IMR-90 (cell line): Measurements from ENCODE around the gene ADRA2B. TPM values are rescaled to one million over a fixed set of nuclear protein-coding genes. Genes with fewer than 3 reads are reported as not detected.

Experiments used
- ATAC-seq: fragments of 200-7000 bp; cut with Tn5 transposase; 2 replicates; pipeline ENCODE4 v1.9.1; 2020; ENCODE audit warnings: low read depth, mild to moderate bottlenecking, moderate library complexity
- BruUV-seq: library from RNA; stranded (reverse); fragments of 400-500 nt; replicated peaks from 2 replicates; lab custom pipeline; 2021; lab: Mats Ljungman, UMichigan
- CTCF ChIA-PET: fragments of 300-600 bp; formaldehyde crosslinking; extraction: SDS; loops from one replicate; lab custom pipeline; 2021; ENCODE audit warnings: antibody characterized with exemption; lab: Yijun Ruan, JAX
- POLR2A ChIA-PET: fragments of 300-600 bp; sonication (Branson Sonifier 250); formaldehyde crosslinking; loops from one replicate; lab custom pipeline; 2022; ENCODE audit warnings: antibody characterized with exemption; ENCODE audit not compliant: unreplicated experiment; lab: Charles Lee
- DNase-seq: peaks from one replicate; pipeline ENCODE4 v3.0.0; 2013
- H2AFZ ChIP-seq: replicated peaks from 2 replicates; pipeline ENCODE3; 2013; ENCODE audit warnings: low read length, mild to moderate bottlenecking; ENCODE audit not compliant: poor library complexity
- H2AK5ac ChIP-seq: 2 replicates; pipeline ENCODE4 v1.6.1; 2013; ENCODE audit warnings: low read depth, low read length, inconsistent platforms
- H2AK9ac ChIP-seq: replicated peaks from 2 replicates; pipeline ENCODE3; 2013; ENCODE audit warnings: mild to moderate bottlenecking, low read depth, low read length, moderate library complexity; ENCODE audit not compliant: poor library complexity
- H2BK120ac ChIP-seq: 2 replicates; pipeline ENCODE4 v1.6.1; 2013; ENCODE audit warnings: low read depth, low read length, inconsistent platforms
- H2BK15ac ChIP-seq: 3 replicates; pipeline ENCODE4 v1.6.1; 2013; ENCODE audit warnings: low read depth, low read length, inconsistent platforms
- H2BK20ac ChIP-seq: 2 replicates; pipeline ENCODE4 v1.6.1; 2013; ENCODE audit warnings: low read depth, mild to moderate bottlenecking, inconsistent platforms, low read length, moderate library complexity
- H2BK5ac ChIP-seq: 2 replicates; pipeline ENCODE4 v1.6.1; 2013; ENCODE audit warnings: mild to moderate bottlenecking, low read depth, low read length, inconsistent platforms; ENCODE audit not compliant: poor library complexity, severe bottlenecking
- H3K14ac ChIP-seq: replicated peaks from 2 replicates; pipeline ENCODE4 v1.6.1; 2013; ENCODE audit warnings: low read depth, low read length, inconsistent platforms
- H3K18ac ChIP-seq: 2 replicates; pipeline ENCODE4 v1.6.1; 2013; ENCODE audit warnings: low read depth, low read length, control low read depth
- H3K23ac ChIP-seq: 2 replicates; pipeline ENCODE4 v1.6.1; 2013; ENCODE audit warnings: low read depth, low read length, inconsistent platforms
- H3K27ac ChIP-seq: 2 replicates; pipeline ENCODE4 v1.5.1; 2013; ENCODE audit warnings: mild to moderate bottlenecking, control low read depth, low read length; ENCODE audit not compliant: insufficient read depth
- H3K27me3 ChIP-seq: 2 replicates; pipeline ENCODE4 v1.6.1; 2013; ENCODE audit warnings: low read length; ENCODE audit not compliant: control insufficient read depth, insufficient read depth
- H3K36me3 ChIP-seq: 2 replicates; pipeline ENCODE4 v1.6.1; 2013; ENCODE audit warnings: low read length, mixed read lengths; ENCODE audit not compliant: control insufficient read depth, insufficient read depth
- H3K4ac ChIP-seq: 2 replicates; pipeline ENCODE4 v1.6.1; 2013; ENCODE audit warnings: low read depth, low read length, inconsistent platforms
- H3K4me1 ChIP-seq: 2 replicates; pipeline ENCODE4 v1.6.1; 2013; ENCODE audit warnings: low read length, mixed read lengths; ENCODE audit not compliant: control insufficient read depth, insufficient read depth
- H3K4me2 ChIP-seq: 2 replicates; pipeline ENCODE4 v1.6.1; 2013; ENCODE audit warnings: low read depth, mild to moderate bottlenecking, control low read depth, low read length, moderate library complexity
- H3K4me3 ChIP-seq: 2 replicates; pipeline ENCODE4 v1.5.1; 2013; ENCODE audit warnings: low read depth, mild to moderate bottlenecking, control low read depth, low read length, moderate library complexity; ENCODE audit not compliant: insufficient read depth
- H3K56ac ChIP-seq: 2 replicates; pipeline ENCODE4 v1.6.1; 2013; ENCODE audit warnings: low read length, inconsistent platforms; ENCODE audit not compliant: insufficient read depth; ENCODE audit errors: extremely low read depth
- H3K79me1 ChIP-seq, 2 experiments: 2 replicates each; pipeline ENCODE4 v1.6.1; 2013; ENCODE audit warnings: low read length in 2 of 2, inconsistent platforms in 1 of 2, low read depth in 1 of 2
- H3K9ac ChIP-seq: 2 replicates; pipeline ENCODE4 v1.6.1; 2013; ENCODE audit warnings: low read depth, low read length, control low read depth
- H3K9me1 ChIP-seq: 2 replicates; pipeline ENCODE4 v1.6.1; 2013; ENCODE audit warnings: low read length, inconsistent platforms; ENCODE audit not compliant: insufficient read depth
- H3K9me3 ChIP-seq: 2 replicates; pipeline ENCODE4 v1.6.1; 2013; ENCODE audit warnings: low read length; ENCODE audit not compliant: control insufficient read depth, insufficient read depth
- H4K20me1 ChIP-seq: 2 replicates; pipeline ENCODE4 v1.6.1; 2013; ENCODE audit warnings: low read length, inconsistent platforms; ENCODE audit not compliant: insufficient read depth
- H4K5ac ChIP-seq: 2 replicates; pipeline ENCODE4 v1.6.1; 2013; ENCODE audit warnings: mild to moderate bottlenecking, low read depth, low read length, control low read depth
- H4K8ac ChIP-seq, 2 experiments: 2 replicates each; pipeline ENCODE4 v1.6.1; 2013; ENCODE audit warnings: low read depth in 2 of 2, low read length in 2 of 2, control low read depth in 1 of 2, inconsistent platforms in 1 of 2
- H4K91ac ChIP-seq: 2 replicates; pipeline ENCODE4 v1.6.1; 2013; ENCODE audit warnings: low read depth, low read length, inconsistent platforms; ENCODE audit not compliant: insufficient read depth
- BHLHE40 ChIP-seq: fragments of 150-350 bp; IDR thresholded peaks from 2 replicates; pipeline ENCODE4 v1.6.1; 2016; ENCODE audit warnings: mild to moderate bottlenecking, low read depth, low read length
- CEBPB ChIP-seq: IDR thresholded peaks from 2 replicates; pipeline ENCODE4 v1.6.1; 2012; ENCODE audit warnings: low read depth, low read length, improper control_type of control experiment
- CHD1 ChIP-seq: IDR thresholded peaks from 2 replicates; pipeline ENCODE4 v1.6.1; 2012; ENCODE audit warnings: low read depth, low read length, improper control_type of control experiment
- FOS ChIP-seq: fragments of 150-350 bp; IDR thresholded peaks from 2 replicates; pipeline ENCODE4 v1.6.1; 2016; ENCODE audit warnings: low read depth, low read length
- MAFK ChIP-seq: IDR thresholded peaks from 2 replicates; pipeline ENCODE4 v1.6.1; 2012; ENCODE audit warnings: low read depth, low read length, improper control_type of control experiment
- POLR2A ChIP-seq: IDR thresholded peaks from 2 replicates; pipeline ENCODE4 v1.6.1; 2012; ENCODE audit warnings: mild to moderate bottlenecking, low read depth, low read length
- RAD21 ChIP-seq: IDR thresholded peaks from 2 replicates; pipeline ENCODE4 v1.6.1; 2012; ENCODE audit warnings: low read length, improper control_type of control experiment
- RFX5 ChIP-seq: IDR thresholded peaks from 2 replicates; pipeline ENCODE4 v1.8.0; 2012; ENCODE audit warnings: low read depth, mild to moderate bottlenecking, low read length, moderate library complexity
- WGBS, 2 experiments: methylation state at CpG; one replicate each; pipeline versions ENCODE4 v1.1.5 to v1.1.7; 2013; ENCODE audit warnings: missing lambda C conversion rate in 2 of 2; ENCODE audit not compliant: insufficient read length in 1 of 2; ENCODE audit errors: extremely low coverage in 2 of 2; 5-methylcytosine and 5-hydroxymethylcytosine counted together
- dilution Hi-C: fragments of 300-500 bp; cut with HindIII; formaldehyde crosslinking; loops from one replicate; pipeline ENCODE4 v1.14.3; 2018; ENCODE audit warnings: low sequenced_read_pairs; ENCODE audit not compliant: unreplicated experiment
- in situ Hi-C: fragments of 300-500 bp; cut with MboI; formaldehyde crosslinking; loops from 3 replicates; pipeline ENCODE4 v1.14.3; 2019; ENCODE audit warnings: low sequenced_read_pairs, inconsistent platforms, mixed read lengths
- intact Hi-C: fragments of 100-400 bp; cut with micrococcal nuclease; formaldehyde crosslinking; loops from 2 replicates; pipeline ENCODE4 v1.10.0; 2022
- polyA plus RNA-seq, 3 experiments: library from polyadenylated mRNA; depleted of rRNA; stranded (reverse); fragments of >200 nt; gene quantifications; 2 replicates each; pipeline ENCODE4 v1.2.3, GENCODE V29; 2012; ENCODE audit warnings: low replicate concordance in 1 of 3
- total RNA-seq: library from RNA; depleted of rRNA; stranded (reverse); fragments of >200 nt; gene quantifications from 2 replicates; pipeline ENCODE4 v1.2.3, GENCODE V29; 2012
- TF ChIP-seq, protein P1 (sequence below): fragments of 150-350 bp; IDR thresholded peaks from 2 replicates; pipeline ENCODE4 v1.6.1; 2016; ENCODE audit warnings: low read depth, mild to moderate bottlenecking, low read length, moderate library complexity, borderline replicate concordance
- TF ChIP-seq, protein P2 (sequence below): conservative IDR thresholded peaks from 2 replicates; pipeline ENCODE4 v1.5.1; 2012; ENCODE audit warnings: mild to moderate bottlenecking, low read depth, low read length, improper control_type of control experiment
- TF ChIP-seq, protein P3 (sequence below): fragments of 150-350 bp; IDR thresholded peaks from 2 replicates; pipeline ENCODE4 v1.6.1; 2017; ENCODE audit warnings: mild to moderate bottlenecking, antibody characterized with exemption, low read length, low read depth

The ADRA2B gene
- total and polyA plus RNA-seq, 2 of the 4 experiments (the other 2 are of a cell fraction) = not detected

DNA sequence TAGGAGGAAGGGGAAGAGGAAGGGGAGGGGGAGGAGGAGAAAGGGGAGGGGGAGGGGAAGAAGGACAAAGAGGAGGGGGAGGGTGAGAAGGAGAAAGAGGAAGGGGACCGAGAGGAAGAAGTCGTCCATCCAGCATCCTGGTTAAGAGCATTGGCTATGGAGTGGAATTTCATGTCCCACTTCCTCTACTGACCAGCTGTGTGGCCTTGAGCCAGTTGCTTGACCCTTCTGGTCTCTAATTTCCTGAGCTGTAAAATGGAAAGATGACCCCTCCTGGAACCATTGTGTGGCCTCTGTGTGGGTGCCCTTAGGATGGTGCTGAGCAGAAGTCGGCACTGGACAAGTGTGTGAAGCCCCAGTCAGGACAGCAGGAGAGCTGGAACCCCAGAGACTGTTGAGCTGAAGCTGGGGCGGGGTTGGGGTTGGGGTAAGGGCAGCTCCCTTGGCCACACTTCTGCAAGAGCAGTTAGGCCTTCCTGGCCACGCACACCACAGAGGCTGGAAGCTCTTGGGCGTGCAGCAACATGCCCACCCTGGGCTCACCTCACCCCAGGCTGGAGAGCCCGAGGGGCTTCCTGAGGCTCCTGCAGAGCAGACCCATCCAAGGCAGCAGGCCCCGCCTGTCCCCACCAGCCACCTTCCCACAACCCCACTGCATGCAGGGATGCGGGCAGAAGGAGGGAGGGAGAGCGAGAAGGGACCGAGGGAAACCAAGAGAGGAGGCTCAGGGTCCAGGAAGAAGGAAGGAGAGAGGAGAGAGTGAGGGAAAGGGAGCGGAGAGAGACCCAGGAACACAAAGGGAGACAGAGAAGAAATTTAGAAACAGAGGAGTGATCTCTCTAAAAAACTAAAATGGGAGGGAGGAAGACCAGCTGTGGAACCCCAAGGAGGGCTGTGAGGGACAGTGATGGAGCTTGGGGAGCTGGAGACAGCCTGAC, 16.2 kb downstream of the ADRA2B start (continued):
- TF ChIP-seq MAFK (no peak), CEBPB (no peak)

DNA sequence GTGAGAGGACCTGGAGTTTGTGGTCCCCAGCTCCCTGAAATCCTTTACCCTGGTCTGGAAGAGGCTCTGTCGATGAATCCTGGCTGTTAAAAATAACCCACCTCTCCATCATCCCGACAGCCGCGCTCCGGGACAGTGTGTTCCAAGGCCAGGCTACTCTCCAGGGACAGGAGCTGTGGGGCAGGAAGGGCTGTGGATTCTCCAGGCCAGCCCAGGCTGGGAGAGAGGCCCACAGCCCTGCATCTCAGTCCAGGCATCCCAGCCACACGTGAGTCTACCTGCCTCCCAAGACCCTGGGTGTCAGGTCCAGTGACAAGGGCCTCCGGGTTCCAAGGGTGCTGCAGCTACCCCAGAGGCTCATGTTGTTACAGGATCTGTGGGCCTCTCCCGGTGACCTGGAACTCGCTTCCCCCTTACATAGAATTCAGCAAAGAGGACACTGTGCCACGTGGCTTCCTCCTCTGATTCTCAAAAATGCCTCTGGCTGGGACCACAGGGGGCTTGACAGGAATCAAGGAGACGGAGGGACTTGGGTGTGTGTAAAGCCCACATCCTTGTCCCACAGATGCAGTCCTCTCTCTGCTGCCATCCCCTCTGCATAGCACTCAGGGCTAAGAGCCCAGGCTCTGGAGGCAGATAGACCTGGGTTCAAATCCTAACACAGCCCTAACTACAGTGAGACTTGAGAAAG, 17.3 kb downstream of the ADRA2B start:
- ATAC-seq (no peak), DNase-seq (no peak)
- Histone ChIP-seq H4K5ac (no peak overlapping the region), H2AK9ac (no peak overlapping the region), H2AK5ac (no peak overlapping the region), H3K4me1 (peaks cover 2% of the 10 kb centered on the region; the same call in 1 of the 2 replicates), H3K36me3 (no peaks in the 10 kb centered on the region), H3K9ac (no peak overlapping the region), H3K4ac (no peak overlapping the region), H2BK15ac (no peak overlapping the region), H3K23ac (no peak overlapping the region), H3K56ac (no peak overlapping the region), H3K4me3 (no peak overlapping the region), H3K4me2 (no peak overlapping the region), H4K20me1 (no peaks in the 10 kb centered on the region), H4K91ac (no peak overlapping the region), H2BK20ac (no peak overlapping the region), H3K79me1 (no peaks in the 10 kb centered on the region), H3K27me3 (peaks cover 13% of the 10 kb centered on the region), H3K9me1 (no peaks in the 10 kb centered on the region), H2BK120ac (no peak overlapping the region), H2BK5ac (no peak overlapping the region), H2AFZ (no peak overlapping the region), H4K8ac (no peak overlapping the region), H3K18ac (no peak overlapping the region), H3K9me3 (no peaks in the 10 kb centered on the region), H3K27ac (no peak overlapping the region), H3K14ac (no peak overlapping the region)
- BruUV-seq = no TSS peak
- dilution Hi-C loops = no loop called here
- 80% methylated on average over 1 of the region's 11 CpGs; no CpG with 5 or more reads in 1 of the 2 experiments for WGBS, 2 experiments
- in situ Hi-C loops = no loop called here
- POLR2A ChIA-PET = no interaction called here
- intact Hi-C loops = no loop called here
- CTCF ChIA-PET = interaction anchor here (1.2 kb wide), 1 partner anchor 18 kb away, joined by 4 read pairs; no protein-coding TSS in a partner anchor
- no peak for TF ChIP-seq FOS
- TF ChIP-seq, protein P1, sequence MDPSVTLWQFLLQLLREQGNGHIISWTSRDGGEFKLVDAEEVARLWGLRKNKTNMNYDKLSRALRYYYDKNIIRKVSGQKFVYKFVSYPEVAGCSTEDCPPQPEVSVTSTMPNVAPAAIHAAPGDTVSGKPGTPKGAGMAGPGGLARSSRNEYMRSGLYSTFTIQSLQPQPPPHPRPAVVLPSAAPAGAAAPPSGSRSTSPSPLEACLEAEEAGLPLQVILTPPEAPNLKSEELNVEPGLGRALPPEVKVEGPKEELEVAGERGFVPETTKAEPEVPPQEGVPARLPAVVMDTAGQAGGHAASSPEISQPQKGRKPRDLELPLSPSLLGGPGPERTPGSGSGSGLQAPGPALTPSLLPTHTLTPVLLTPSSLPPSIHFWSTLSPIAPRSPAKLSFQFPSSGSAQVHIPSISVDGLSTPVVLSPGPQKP = no peak
- no peak for TF ChIP-seq CHD1
- no peak for TF ChIP-seq MAFK
- TF ChIP-seq, protein P2, sequence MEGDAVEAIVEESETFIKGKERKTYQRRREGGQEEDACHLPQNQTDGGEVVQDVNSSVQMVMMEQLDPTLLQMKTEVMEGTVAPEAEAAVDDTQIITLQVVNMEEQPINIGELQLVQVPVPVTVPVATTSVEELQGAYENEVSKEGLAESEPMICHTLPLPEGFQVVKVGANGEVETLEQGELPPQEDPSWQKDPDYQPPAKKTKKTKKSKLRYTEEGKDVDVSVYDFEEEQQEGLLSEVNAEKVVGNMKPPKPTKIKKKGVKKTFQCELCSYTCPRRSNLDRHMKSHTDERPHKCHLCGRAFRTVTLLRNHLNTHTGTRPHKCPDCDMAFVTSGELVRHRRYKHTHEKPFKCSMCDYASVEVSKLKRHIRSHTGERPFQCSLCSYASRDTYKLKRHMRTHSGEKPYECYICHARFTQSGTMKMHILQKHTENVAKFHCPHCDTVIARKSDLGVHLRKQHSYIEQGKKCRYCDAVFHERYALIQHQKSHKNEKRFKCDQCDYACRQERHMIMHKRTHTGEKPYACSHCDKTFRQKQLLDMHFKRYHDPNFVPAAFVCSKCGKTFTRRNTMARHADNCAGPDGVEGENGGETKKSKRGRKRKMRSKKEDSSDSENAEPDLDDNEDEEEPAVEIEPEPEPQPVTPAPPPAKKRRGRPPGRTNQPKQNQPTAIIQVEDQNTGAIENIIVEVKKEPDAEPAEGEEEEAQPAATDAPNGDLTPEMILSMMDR = no peak
- TF ChIP-seq BHLHE40 = no peak
- TF ChIP-seq RAD21 = no peak
- TF ChIP-seq, protein P3, sequence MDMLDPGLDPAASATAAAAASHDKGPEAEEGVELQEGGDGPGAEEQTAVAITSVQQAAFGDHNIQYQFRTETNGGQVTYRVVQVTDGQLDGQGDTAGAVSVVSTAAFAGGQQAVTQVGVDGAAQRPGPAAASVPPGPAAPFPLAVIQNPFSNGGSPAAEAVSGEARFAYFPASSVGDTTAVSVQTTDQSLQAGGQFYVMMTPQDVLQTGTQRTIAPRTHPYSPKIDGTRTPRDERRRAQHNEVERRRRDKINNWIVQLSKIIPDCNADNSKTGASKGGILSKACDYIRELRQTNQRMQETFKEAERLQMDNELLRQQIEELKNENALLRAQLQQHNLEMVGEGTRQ = no peak
- TF ChIP-seq CEBPB = no peak
- TF ChIP-seq POLR2A = no peak
- no peak for TF ChIP-seq RFX5
